Measurements from ENCODE around the gene ZNF80.
A peak's percentile ranks its signal among the peaks of the same experiment; 100 is the strongest.

The ZNF80 gene

DNA sequence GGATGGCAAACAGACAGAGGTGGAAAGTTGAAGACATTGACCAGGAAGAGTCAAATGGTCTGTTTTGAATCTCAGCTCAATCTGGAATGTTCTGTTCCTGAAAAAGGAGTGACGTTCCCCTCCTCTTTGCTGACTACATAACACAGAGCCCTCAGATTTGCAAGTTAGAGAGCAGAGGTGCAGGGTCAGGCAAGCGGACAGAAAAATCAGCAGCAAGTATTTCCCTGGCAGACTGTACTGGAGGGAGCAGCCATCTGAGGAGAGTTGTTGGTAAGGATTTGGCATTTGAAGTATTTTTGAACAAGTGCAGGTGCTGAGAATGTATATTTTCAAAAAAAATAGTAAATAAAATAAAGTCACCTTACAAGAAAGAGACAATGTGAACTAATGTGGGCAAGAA is 17.6 kb downstream of the ZNF80 start:
- no peak for DNase-seq

DNA sequence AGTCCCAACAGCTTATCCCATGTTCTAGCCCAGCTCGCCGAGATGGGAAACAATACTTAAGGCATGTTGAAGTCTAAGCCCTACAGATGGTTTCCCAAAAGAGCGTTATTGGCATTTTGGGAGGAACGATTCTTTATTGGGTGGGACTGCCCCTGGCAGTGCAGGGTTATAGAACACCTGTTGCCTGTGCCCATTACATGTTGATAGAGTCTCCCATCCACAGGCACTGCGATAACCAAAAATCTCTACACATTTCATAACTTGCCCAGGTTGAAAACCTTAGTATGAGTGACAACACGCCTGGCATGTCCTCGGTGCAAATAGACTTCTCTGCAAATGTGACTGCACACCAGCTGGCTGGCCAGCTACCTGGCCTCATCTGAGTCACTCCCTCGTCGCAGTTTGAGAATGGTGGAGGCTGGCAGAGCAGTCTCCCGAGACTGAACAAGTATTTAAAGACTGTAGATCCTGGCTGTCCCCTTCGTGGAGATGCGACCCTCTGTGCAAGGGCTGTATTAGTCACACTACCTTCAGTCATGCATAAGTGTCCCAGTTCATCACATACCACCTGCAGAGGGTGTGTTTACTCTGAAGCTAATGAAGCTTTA is 18.7 kb downstream of the ZNF80 start:
- DNase-seq, result no peak

GRCh38 chr3:114218006-114218405 is 19.4 kb downstream of the ZNF80 start:
- DNase-seq, result no peak

GRCh38 chr3:114217266-114217665 is 20.1 kb downstream of the ZNF80 start:
- DNase-seq, result no peak

DNA sequence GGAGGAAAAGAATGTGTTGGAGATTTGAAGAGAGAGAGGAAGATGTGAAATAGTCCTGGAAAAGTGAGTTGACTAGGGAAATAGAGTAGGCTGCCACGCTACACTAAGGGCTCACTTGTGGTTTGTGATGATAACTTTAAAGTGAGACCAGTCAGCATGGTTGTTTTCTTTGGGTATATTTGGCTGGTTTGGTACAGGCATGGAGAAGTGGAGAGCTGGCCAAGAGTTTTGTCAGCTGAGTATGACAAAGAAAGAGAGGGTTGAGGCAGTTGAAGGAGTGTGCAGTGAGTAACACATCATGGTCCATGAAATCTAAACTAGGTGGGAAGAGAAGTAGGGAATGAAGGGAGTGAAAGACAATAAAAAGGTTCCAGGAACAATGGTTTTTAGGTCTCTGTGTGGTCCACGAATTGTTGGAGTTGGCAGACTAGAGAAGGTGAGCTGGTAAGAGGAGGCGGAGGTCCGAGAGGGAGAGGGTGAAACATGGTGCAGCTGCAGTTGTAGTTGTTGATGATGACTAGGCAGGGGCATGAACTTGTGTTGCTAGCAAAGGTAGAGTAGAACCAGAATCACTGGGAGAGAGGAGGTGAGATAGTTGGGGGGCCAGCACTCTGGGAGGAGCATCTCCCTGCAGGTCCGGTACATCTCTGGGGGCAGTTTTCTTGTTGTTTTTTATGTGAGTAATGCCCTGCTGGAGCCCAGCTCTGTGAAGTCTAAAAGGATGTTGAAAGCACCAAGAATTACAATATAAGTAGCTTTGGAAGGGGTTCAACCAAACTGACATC is 21.0 kb downstream of the ZNF80 start:
- DNase-seq, result no peak

GRCh38 chr3:114214542-114215341 is 22.6 kb downstream of the ZNF80 start:
- DNase-seq, result no peak

DNA sequence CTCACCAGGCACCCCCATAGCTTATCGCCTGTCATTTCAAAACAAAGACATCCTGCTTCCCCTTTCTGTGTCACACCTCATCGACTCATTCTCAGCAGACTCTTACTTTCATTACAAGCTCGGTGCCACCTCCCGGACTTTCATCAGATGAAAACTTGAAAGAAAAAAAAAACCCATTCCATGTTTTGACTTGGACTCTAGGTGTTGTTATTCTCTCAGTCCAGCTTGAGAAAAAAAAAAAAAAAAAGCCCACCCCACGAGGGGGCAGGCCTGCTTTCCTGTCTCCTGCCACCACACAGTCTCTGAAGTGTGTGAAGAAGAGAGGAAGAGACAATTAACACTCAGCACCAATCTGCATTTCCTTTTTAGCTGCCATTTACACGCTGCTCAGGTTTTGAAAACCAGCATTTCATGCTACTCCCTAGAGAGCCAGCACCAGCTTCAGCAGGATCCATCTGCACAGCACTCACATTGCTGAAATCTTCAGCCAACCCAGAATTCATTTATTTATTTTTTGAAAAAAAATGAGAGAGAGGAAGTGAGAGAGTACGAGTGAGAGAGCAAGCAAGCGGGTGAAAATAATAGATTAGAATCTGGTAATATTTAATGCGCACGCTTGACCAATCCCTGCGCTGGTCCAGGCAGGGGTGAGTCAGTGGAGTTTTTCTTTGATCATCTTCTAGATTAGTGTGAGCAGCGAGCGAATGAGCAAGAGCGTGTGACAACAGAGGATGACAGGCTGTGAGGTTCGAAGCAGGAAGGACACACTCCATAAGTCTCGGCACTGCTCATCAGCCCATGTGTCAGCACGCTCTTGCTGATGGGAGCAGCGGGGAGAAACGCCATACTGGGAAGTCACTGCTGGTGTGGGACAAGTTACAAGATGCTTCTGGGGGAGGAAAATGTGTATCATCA is 23.5 kb downstream of the ZNF80 start:
- DNase-seq, result peak in 9 of 58 donors; percentile 3 to 17 (median 7)

DNA sequence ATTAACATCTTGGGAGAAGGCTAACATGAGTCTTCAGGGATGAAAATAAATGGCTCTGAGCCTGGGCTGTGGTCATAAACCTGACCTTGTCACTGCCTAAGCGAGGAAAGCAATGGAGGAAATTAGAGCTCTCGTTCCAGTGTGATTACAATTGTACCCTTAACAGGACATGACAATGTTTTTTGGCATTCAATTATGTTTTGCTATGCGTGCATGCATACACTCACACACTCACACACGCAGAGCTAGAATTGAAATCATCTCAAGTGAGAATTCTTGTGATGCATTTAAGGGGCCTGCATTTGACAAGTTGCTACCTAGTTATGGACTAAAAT is 24.1 kb downstream of the ZNF80 start:
- no peak for DNase-seq

DNA sequence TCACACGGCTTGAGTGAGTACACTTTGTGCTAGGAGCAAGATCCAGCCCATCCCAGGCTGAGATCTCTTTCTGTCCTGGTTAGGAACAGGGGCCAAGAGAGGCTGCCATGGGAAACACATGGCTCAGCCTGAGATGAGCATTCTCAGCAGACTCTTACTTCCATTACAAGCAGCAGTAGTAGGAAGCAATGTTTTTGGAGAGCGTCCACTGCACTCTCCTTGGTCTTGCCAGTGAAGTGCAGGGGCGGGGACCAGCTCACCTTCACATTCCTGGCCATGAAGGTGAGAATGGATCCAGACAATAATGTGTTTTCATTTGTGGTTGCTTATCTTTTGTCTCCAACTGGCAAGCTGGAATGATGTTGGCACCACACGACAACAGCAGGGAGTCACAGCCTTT is 24.7 kb downstream of the ZNF80 start:
- no peak for DNase-seq

DNA sequence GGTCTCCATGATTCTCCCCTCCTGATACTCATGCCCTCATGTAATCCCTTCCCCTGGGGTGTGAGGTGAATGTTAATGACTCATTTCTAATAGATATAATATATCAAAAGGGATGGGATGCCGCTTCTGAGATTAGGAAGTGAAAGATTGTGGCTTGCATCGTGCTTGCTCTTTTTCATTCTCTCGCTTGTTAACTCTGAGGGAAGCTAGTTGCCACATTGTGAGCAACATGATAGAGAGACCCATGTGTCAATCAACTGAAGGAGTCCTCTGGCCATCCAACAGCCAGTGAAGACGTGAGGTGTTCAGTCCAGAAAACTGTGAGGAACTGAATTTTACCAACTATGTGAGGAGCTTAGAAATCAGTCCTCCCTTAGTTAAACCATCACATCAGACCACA is 29.6 kb downstream of the ZNF80 start:
- no peak for DNase-seq

DNA sequence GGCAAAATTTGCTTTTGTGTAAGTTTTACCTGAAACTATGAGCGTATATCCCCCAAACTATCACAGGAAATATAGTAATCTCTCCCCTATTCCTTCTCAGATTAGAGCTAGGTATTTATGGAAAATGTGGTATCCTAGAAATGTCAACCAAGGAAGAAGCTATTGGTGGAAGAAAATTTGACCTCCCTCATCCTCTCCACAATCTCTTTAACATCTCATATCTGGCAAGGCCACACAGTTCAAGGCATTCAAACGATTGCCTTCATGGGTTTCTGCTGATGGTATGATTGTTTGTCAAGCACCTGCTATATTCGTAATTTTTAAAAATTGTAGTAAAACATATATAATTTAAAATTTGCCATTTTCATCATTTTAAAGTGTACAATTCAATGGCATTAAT is 31.0 kb downstream of the ZNF80 start:
- DNase-seq, result no peak

GRCh38 chr3:114205541-114205940 is 31.8 kb downstream of the ZNF80 start:
- no peak for DNase-seq

DNA sequence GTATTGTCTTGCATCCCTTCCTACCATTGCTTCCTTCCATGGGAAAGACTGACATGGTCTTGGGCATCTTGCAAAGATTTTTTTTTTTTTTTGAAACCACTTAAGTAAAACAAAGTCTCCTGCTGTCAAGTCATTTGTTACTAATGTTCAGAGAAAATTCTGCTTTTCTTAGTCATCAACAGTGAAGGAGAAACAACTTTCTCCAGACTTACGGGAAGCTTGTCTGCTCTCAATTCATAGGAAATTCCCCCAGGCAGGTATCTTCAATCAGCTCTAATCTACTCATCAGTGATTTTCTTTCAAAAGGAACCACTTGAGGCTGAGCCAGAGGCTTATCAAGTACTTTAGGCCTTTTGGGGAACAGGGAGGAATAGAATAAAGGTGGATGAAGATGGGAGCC is 42.6 kb downstream of the ZNF80 start:
- no peak for DNase-seq

DNA sequence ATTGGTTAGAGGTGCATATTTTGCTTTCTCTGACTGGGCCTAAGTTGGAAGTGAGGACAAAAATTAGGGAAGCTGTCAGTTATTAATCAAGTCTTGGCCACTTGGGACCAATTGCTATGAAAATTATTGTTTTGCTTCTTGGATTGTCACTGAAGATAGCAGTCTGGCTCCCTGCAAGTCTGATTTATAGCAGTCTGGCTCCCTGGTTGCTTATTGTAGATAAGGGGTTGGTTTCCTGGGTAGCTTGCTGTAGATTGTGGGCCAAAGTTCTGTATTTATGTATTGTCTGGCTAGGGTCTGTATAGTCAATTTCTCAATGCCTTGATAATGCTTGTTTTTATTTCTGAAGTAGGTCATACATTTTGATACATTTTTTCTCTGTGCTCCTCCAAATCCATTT is 45.2 kb downstream of the ZNF80 start:
- no peak for DNase-seq

DNA sequence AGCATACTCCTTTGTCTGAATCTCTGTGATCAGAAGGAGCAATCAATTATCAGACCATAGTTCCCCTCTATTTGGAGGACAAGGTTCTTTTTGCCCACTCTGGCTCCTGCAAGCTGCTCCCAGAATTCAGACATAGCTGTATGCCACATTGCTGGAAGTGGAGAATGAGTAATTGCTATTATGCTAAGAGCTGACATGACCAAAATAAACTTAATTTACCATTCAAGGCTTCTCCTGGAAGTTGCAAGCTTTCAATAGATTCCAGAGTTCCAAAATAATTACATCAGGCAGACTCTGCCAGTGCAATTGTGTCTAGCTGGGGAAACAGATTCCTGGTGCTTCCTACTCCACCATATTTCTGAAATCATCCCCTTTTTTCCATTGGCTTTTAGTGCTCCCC is 50.9 kb downstream of the ZNF80 start:
- no peak for DNase-seq
